Parathyroid adenoma (tissue), 2 donors: ENCODE data around the gene LRBA.
A peak's percentile ranks its signal among the peaks of the same experiment; 100 is the strongest.

Source experiments
- H2AFZ ChIP-seq: fragments of 300-600 bp; sonication (generic); one replicate; pipeline ENCODE4 v1.7.0; 2017; ENCODE audit warnings: antibody characterized with exemption, mild to moderate bottlenecking
- H3K27ac ChIP-seq: fragments of 300-600 bp; sonication (generic); one replicate; pipeline ENCODE4 v1.7.0; 2017
- H3K27me3 ChIP-seq: fragments of 300-600 bp; sonication (generic); one replicate; pipeline ENCODE4 v1.7.0; 2017; ENCODE audit warnings: low read length; ENCODE audit not compliant: control insufficient read depth, insufficient read depth
- H3K36me3 ChIP-seq: fragments of 300-600 bp; sonication (generic); one replicate; pipeline ENCODE4 v1.7.0; 2017; ENCODE audit warnings: low read length; ENCODE audit not compliant: control insufficient read depth, insufficient read depth
- H3K4me1 ChIP-seq: fragments of 300-600 bp; sonication (generic); one replicate; pipeline ENCODE4 v1.7.0; 2017; ENCODE audit warnings: control low read depth
- H3K4me2 ChIP-seq: fragments of 300-600 bp; sonication (generic); one replicate; pipeline ENCODE4 v1.7.0; 2017; ENCODE audit warnings: low read length
- H3K4me3 ChIP-seq: fragments of 300-600 bp; sonication (generic); one replicate; pipeline ENCODE4 v1.7.0; 2017; ENCODE audit warnings: low read depth, low read length
- H3K79me2 ChIP-seq: fragments of 300-600 bp; sonication (generic); one replicate; pipeline ENCODE4 v1.7.0; 2017; ENCODE audit warnings: control low read depth
- H3K9ac ChIP-seq: fragments of 300-600 bp; sonication (generic); one replicate; pipeline ENCODE4 v1.7.0; 2017; ENCODE audit warnings: mild to moderate bottlenecking
- H3K9me3 ChIP-seq: fragments of 300-600 bp; sonication (generic); one replicate; pipeline ENCODE4 v1.7.0; 2017; ENCODE audit warnings: low read length; ENCODE audit not compliant: control insufficient read depth
- CTCF ChIP-seq: fragments of 300-600 bp; sonication (generic); IDR thresholded peaks from one replicate; pipeline ENCODE4 v1.7.0; 2017; ENCODE audit warnings: antibody characterized with exemption, mild to moderate bottlenecking
- donor health status: primary hyperparathyroidism.

Gene LRBA

GRCh38 chr4:151021637-151022334, 6.7 kb upstream of the LRBA start:
- no peak for TF ChIP-seq CTCF
- no peaks in the 10 kb centered on the region for H3K79me2 ChIP-seq
- no peak overlapping the region for H3K4me3 ChIP-seq
- no peak overlapping the region for H3K27ac ChIP-seq
- H2AFZ ChIP-seq, result no peak overlapping the region
- no peaks in the 10 kb centered on the region for H3K27me3 ChIP-seq
- no peaks in the 10 kb centered on the region for H3K36me3 ChIP-seq
- H3K9ac ChIP-seq, result no peak overlapping the region
- no peaks in the 10 kb centered on the region for H3K9me3 ChIP-seq
- no peak overlapping the region for H3K4me2 ChIP-seq
- no peaks in the 10 kb centered on the region for H3K4me1 ChIP-seq

GRCh38 chr4:151015459-151016347, 619 bp upstream of the LRBA start:
- H3K4me3 ChIP-seq, result peak overlapping the region; percentile 94

GRCh38 chr4:151013944-151014343, 1.1 kb downstream of the LRBA start:
- Histone ChIP-seq H2AFZ (no peak overlapping the region), H3K27me3 (no peaks in the 10 kb centered on the region), H3K4me1 (no peaks in the 10 kb centered on the region), H3K9me3 (no peaks in the 10 kb centered on the region), H3K9ac (no peak overlapping the region), H3K27ac (no peak overlapping the region), H3K79me2 (no peaks in the 10 kb centered on the region), H3K4me3 (peak overlapping the region; percentile 94), H3K36me3 (no peaks in the 10 kb centered on the region), H3K4me2 (peak overlapping the region; percentile 97)
- no peak for TF ChIP-seq CTCF

More at GRCh38 chr4:151015459-151016347, 619 bp upstream of the LRBA start:
- H3K79me2 ChIP-seq, result no peaks in the 10 kb centered on the region
- peak overlapping the region; percentile 72 for H3K9ac ChIP-seq
- H3K27ac ChIP-seq, result peak overlapping the region; percentile 92
- no peaks in the 10 kb centered on the region for H3K27me3 ChIP-seq
- no peaks in the 10 kb centered on the region for H3K9me3 ChIP-seq
- H3K4me2 ChIP-seq, result peak overlapping the region; percentile 97
- no peaks in the 10 kb centered on the region for H3K4me1 ChIP-seq
- H2AFZ ChIP-seq, result peak overlapping the region; percentile 95
- no peak for TF ChIP-seq CTCF
- H3K36me3 ChIP-seq, result no peaks in the 10 kb centered on the region

- no peak overlapping the region for H2AFZ ChIP-seq
- H3K36me3 ChIP-seq, result no peaks in the 10 kb centered on the region
- H3K9ac ChIP-seq, result no peak overlapping the region
- H3K4me3 ChIP-seq, result peak overlapping the region; percentile 94
- peak overlapping the region; percentile 97 for H3K4me2 ChIP-seq
- H3K79me2 ChIP-seq, result no peaks in the 10 kb centered on the region
- H3K4me1 ChIP-seq, result no peaks in the 10 kb centered on the region
- no peaks in the 10 kb centered on the region for H3K27me3 ChIP-seq
- no peak for TF ChIP-seq CTCF
- no peaks in the 10 kb centered on the region for H3K9me3 ChIP-seq
- H3K27ac ChIP-seq, result no peak overlapping the region
Measured at GRCh38 chr4:151013491-151013890, 1.6 kb downstream of the LRBA start.
